ENCODE data around the gene C19orf25.

DNA sequence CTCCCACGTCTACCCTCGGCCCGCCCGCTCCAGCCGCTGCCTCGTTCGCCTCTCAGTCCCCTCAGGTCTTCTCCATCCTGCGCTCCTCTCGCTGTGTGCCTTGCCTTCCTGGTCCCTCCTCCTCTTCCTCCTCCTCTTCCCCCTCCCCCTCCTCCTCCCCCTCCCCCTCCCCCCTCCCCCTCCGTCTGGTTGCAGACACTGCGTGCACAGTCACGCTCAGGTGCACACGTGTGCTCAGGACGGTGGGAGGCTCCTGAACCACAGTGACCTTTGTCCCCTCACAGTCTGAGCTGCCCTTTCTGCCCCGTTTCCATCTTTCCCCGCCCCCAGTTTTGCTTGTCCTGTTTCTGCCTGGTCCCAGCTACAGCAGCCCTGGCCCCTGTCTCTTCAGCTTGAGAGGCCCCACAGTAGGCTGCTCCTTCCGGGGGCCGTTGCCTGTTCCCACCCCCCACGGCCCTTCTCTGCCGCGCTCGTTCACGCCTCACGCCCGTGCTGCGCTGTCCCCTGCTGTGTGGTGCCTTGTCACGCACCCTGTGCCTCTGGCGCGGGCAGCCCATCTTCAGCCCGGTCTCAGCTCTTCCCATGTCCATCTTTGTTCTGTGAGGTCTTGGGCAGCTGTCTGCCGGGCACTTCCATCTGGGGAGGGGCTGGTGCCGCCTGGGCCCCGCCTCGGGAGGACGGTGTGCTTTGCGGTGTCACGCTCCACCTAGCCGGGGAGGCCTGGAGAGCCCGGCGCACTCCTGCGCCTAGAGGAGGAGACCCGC lies 54.6 kb downstream of the C19orf25 start:
- no peak for TF ChIP-seq POLR2A (IDR thresholded peaks at IDR 0.05)
- TF ChIP-seq, protein P1, sequence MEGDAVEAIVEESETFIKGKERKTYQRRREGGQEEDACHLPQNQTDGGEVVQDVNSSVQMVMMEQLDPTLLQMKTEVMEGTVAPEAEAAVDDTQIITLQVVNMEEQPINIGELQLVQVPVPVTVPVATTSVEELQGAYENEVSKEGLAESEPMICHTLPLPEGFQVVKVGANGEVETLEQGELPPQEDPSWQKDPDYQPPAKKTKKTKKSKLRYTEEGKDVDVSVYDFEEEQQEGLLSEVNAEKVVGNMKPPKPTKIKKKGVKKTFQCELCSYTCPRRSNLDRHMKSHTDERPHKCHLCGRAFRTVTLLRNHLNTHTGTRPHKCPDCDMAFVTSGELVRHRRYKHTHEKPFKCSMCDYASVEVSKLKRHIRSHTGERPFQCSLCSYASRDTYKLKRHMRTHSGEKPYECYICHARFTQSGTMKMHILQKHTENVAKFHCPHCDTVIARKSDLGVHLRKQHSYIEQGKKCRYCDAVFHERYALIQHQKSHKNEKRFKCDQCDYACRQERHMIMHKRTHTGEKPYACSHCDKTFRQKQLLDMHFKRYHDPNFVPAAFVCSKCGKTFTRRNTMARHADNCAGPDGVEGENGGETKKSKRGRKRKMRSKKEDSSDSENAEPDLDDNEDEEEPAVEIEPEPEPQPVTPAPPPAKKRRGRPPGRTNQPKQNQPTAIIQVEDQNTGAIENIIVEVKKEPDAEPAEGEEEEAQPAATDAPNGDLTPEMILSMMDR (IDR thresholded peaks at IDR 0.05), result no peak

Data from Peyer's patch (tissue), 4 donors.